NCI-H82 treated with DMSO at 0.1 percent for 48 hours (cell line): ENCODE measurements around the gene PARP6.
"Not testable (repeated sequence)": the region's sequence is repeated elsewhere in the genome, so short reads cannot be mapped to it uniquely, and the experiment has no call there.

Experiments used
- DNase-seq: peaks from one replicate; lab custom pipeline; 2025; ENCODE audit not compliant: unreplicated experiment; lab: John Stamatoyannopoulos, UW

Gene PARP6

GRCh38 chr15:72280751-72281150 is 8.4 kb upstream of the PARP6 start:
- DNase-seq, result no peak

- no peak for DNase-seq
These were observed 6.4 kb upstream of the PARP6 start for GRCh38 chr15:72278737-72279136.

- no peak for DNase-seq
These were observed 4.0 kb upstream of the PARP6 start for GRCh38 chr15:72276326-72276700.

- not testable (repeated sequence) for DNase-seq
These were observed 3.4 kb upstream of the PARP6 start for GRCh38 chr15:72275635-72276325.

GRCh38 chr15:72272997-72273352 is 621 bp upstream of the PARP6 start:
- no peak for DNase-seq

- no peak for DNase-seq
These were observed 500 bp downstream of the PARP6 start for GRCh38 chr15:72271895-72272212.

- DNase-seq, result no peak
These were observed 1.1 kb downstream of the PARP6 start for GRCh38 chr15:72271221-72271620.

- DNase-seq, result no peak
These were observed 2.6 kb downstream of the PARP6 start for GRCh38 chr15:72269739-72270138.

GRCh38 chr15:72265031-72265430 is 7.3 kb downstream of the PARP6 start:
- no peak for DNase-seq

- DNase-seq, result no peak
These were observed 19.6 kb downstream of the PARP6 start for GRCh38 chr15:72252663-72253299.

- DNase-seq, result no peak
These were observed 23.1 kb downstream of the PARP6 start for GRCh38 chr15:72249142-72249810.

- DNase-seq, result no peak
These were observed 23.8 kb downstream of the PARP6 start for GRCh38 chr15:72248514-72248913.

- peak; percentile 98 for DNase-seq
These were observed 29.5 kb downstream of the PARP6 start for GRCh38 chr15:72242775-72243370.

- no peak for DNase-seq
These were observed 32.7 kb downstream of the PARP6 start for GRCh38 chr15:72239652-72240051.

- DNase-seq, result no peak
These were observed 33.8 kb downstream of the PARP6 start for GRCh38 chr15:72238586-72238985.

- no peak for DNase-seq
These were observed 34.5 kb downstream of the PARP6 start for GRCh38 chr15:72237853-72238224.

- DNase-seq, result peak; percentile 46
These were observed 35.1 kb downstream of the PARP6 start for GRCh38 chr15:72237029-72237852.

GRCh38 chr15:72236381-72237003 is 35.9 kb downstream of the PARP6 start:
- DNase-seq, result no peak

GRCh38 chr15:72235298-72235697 is 37.1 kb downstream of the PARP6 start:
- DNase-seq, result peak; percentile 56

- DNase-seq, result no peak
These were observed 38.6 kb downstream of the PARP6 start for GRCh38 chr15:72233769-72234168.
